ENCODE data around the gene PLXDC2. TPM values are rescaled to one million over a fixed set of nuclear protein-coding genes. Genes with fewer than 3 reads are reported as not detected.

Gene PLXDC2
- polyA plus RNA-seq, 2 of the 4 experiments (the other 2 are of a cell fraction): 0.08 to 0.09 TPM

GRCh38 chr10:19935176-19935575, 118.9 kb downstream of the PLXDC2 start:
- no peak for FAIRE-seq
- ATAC-seq: no peak
- no peak overlapping the region for H3K27ac ChIP-seq
- TF ChIP-seq CEBPB (IDR thresholded peaks at IDR 0.05): no peak
- no peak for TF ChIP-seq POLR2A (IDR thresholded peaks at IDR 0.05; ENCODE audit: low read length)
- TF ChIP-seq FOXS1 (CRISPR knock-in tag; IDR thresholded peaks at IDR 0.05): no peak
- TF ChIP-seq RCOR1 (IDR thresholded peaks at IDR 0.05; ENCODE audit: low read depth, low read length): no peak
- TF ChIP-seq TP53 (CRISPR knock-in tag; IDR thresholded peaks at IDR 0.05): no peak
- no peak for TF ChIP-seq HOXB13 (CRISPR knock-in tag; IDR thresholded peaks at IDR 0.05; ENCODE audit: low read depth)
- no peak for TF ChIP-seq HES2 (IDR thresholded peaks at IDR 0.05)
- TF ChIP-seq CHD2 (IDR thresholded peaks at IDR 0.05; ENCODE audit: low read length, partially characterized antibody): no peak
- no peak for TF ChIP-seq NPAS2 (CRISPR knock-in tag; IDR thresholded peaks at IDR 0.05; ENCODE audit: borderline replicate concordance)
- TF ChIP-seq PBX3 (IDR thresholded peaks at IDR 0.05): no peak
- no peak for TF ChIP-seq POLR2AphosphoS2 (conservative IDR thresholded peaks at IDR 0.05; ENCODE audit: low read length)
- TF ChIP-seq ZFP36 (IDR thresholded peaks at IDR 0.05; ENCODE audit: borderline replicate concordance, partially characterized antibody): no peak
- no peak for TF ChIP-seq TFCP2L1 (CRISPR knock-in tag; IDR thresholded peaks at IDR 0.05)
- no peak for TF ChIP-seq ESRRA (IDR thresholded peaks at IDR 0.05; ENCODE audit: borderline replicate concordance, low read length)
- TF ChIP-seq GATA3 (IDR thresholded peaks at IDR 0.05; ENCODE audit: borderline replicate concordance): no peak
- TF ChIP-seq ZC3H11A (IDR thresholded peaks at IDR 0.05): no peak
- WGBS (ENCODE audit: missing lambda C conversion rate): 17% methylated on average over 3 of the region's 3 CpGs
- no peaks in the 10 kb centered on the region for H3K4me1 ChIP-seq
- no peak overlapping the region for H3K4me3 ChIP-seq
- no peak overlapping the region for H3K4me2 ChIP-seq
- POLR2A ChIA-PET: no interaction called here
- CTCF ChIA-PET: no interaction called here
- no peaks in the 10 kb centered on the region for H3K9me3 ChIP-seq
- no peak for DNase-seq (ENCODE audit: low read depth in 1 of 2, low spot score in 1 of 2)

- no peak overlapping the region for H3K4me3 ChIP-seq
- no peak for TF ChIP-seq FOSL2 (IDR thresholded peaks at IDR 0.05)
- no peak for TF ChIP-seq FOSL2 (CRISPR knock-in tag; IDR thresholded peaks at IDR 0.05)
- TF ChIP-seq ZNF302 (CRISPR knock-in tag; IDR thresholded peaks at IDR 0.05): no peak
- 16% methylated on average over 2 of the region's 2 CpGs for WGBS (ENCODE audit: missing lambda C conversion rate)
- no peak overlapping the region for H3K27ac ChIP-seq
- ChIA-PET CTCF (no interaction called here), POLR2A (no interaction called here)
- H3K4me1 ChIP-seq: no peaks in the 10 kb centered on the region
- DNase-seq (ENCODE audit: low read depth in 1 of 2, low spot score in 1 of 2) (no peak), ATAC-seq (no peak), FAIRE-seq (no peak)
- H3K9me3 ChIP-seq: no peaks in the 10 kb centered on the region
- H3K4me2 ChIP-seq: no peak overlapping the region
These were observed 120.1 kb downstream of the PLXDC2 start for GRCh38 chr10:19936289-19936688.

GRCh38 chr10:19937989-19938388, 121.8 kb downstream of the PLXDC2 start:
- Histone ChIP-seq H3K4me1 (no peaks in the 10 kb centered on the region), H3K9me3 (no peaks in the 10 kb centered on the region), H3K27ac (no peak overlapping the region), H3K4me2 (no peak overlapping the region), H3K4me3 (no peak overlapping the region)
- TF ChIP-seq MAZ (IDR thresholded peaks at IDR 0.05; ENCODE audit: borderline replicate concordance, low read depth, low read length) (no peak), RCOR1 (IDR thresholded peaks at IDR 0.05; ENCODE audit: low read depth, low read length) (no peak), JUNB (IDR thresholded peaks at IDR 0.05) (no peak), ZFP36 (IDR thresholded peaks at IDR 0.05; ENCODE audit: borderline replicate concordance, partially characterized antibody) (no peak), GATA3 (IDR thresholded peaks at IDR 0.05; ENCODE audit: borderline replicate concordance) (no peak), MAX (IDR thresholded peaks at IDR 0.05) (no peak), RNF2 (IDR thresholded peaks at IDR 0.05; ENCODE audit: borderline replicate concordance, low read depth) (no peak), HES2 (IDR thresholded peaks at IDR 0.05) (no peak), HDAC2 (IDR thresholded peaks at IDR 0.05) (no peak), NR3C1 (IDR thresholded peaks at IDR 0.05) (no peak), ZSCAN20 (CRISPR knock-in tag; IDR thresholded peaks at IDR 0.05) (no peak), HOXA7 (CRISPR knock-in tag; IDR thresholded peaks at IDR 0.05) (no peak), RFX5 (IDR thresholded peaks at IDR 0.05) (no peak)
- DNase-seq (ENCODE audit: low read depth in 1 of 2, low spot score in 1 of 2): no peak
- ChIA-PET CTCF (no interaction called here), POLR2A (no interaction called here)
- ATAC-seq: no peak
- 25% methylated on average over 1 of the region's 1 CpG for WGBS (ENCODE audit: missing lambda C conversion rate)
- no peak for FAIRE-seq

Measured in A549 (cell line).